Measurements from ENCODE around the gene STRADA.

The STRADA gene

GRCh38 chr17:63682441-63682840 lies 59.2 kb downstream of the STRADA start:
- DNase-seq = no peak

GRCh38 chr17:63681530-63681929 lies 60.1 kb downstream of the STRADA start:
- DNase-seq = no peak

DNA sequence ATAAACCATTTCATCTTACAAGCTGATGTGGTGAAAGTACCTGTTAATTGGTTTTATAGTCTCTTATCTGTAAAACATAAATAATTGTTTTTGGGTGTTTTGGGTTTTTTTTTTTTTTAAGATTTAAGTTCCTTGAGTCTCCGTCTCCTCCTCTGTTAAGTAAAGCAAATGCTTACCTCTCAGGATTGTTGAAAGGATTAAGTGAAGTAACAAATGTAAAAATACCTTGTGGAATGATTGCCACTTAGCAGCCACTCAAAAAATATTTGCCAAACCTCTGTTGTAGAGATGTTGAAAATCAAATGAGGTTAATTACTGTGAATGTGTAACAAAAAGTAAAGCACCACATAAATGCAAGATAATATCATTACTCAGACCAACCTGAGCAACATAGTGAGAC lies 60.9 kb downstream of the STRADA start:
- DNase-seq = no peak

- DNase-seq = no peak
Measured at GRCh38 chr17:63679214-63679613, 62.4 kb downstream of the STRADA start.

GRCh38 chr17:63676584-63676983 lies 65.0 kb downstream of the STRADA start:
- no peak for DNase-seq

DNA sequence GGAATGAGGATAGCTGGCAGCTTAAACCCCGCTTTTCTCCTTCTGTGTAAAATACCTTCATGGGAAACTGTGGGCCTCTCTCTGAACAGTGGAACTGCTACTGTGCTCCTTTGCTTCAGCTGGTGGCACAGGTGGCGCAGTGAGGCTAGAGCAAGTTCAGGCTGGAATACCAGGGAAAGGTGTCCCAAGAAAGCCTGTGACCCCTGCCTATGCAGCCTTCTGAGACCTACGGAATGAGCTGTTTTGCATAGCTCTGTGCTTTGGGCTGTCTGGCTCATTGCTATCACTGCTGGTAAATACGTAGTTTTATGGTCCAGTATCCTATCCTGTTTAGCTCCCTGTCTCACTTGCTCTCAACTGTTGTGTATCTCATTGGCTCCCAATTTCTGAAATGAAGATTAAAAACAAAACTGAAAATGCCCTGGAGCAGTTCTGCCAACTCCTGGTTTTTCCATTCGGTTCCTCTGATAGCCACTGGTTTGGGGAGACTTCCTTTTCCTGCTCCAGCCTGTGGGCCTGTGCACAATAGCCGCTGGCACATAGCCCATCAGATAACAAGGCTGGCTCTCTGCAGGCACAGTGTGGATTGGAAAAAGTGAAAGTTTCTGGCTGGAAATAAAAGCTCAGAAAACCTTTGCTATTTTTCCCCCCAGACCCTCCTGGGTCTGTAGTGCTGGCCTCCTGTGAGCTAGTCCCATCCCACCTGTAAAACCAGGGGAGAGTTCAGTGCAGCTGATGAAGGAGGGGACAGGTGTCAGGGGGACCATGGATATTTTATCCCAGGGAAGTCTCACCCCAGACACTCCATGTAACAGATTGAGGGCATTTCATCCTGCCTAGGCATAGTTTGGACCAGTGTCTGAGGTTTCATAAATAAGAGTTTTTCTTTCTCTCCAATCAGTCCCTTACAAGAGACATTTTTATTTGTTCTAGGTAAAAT lies 65.7 kb downstream of the STRADA start:
- DNase-seq = no peak

DNA sequence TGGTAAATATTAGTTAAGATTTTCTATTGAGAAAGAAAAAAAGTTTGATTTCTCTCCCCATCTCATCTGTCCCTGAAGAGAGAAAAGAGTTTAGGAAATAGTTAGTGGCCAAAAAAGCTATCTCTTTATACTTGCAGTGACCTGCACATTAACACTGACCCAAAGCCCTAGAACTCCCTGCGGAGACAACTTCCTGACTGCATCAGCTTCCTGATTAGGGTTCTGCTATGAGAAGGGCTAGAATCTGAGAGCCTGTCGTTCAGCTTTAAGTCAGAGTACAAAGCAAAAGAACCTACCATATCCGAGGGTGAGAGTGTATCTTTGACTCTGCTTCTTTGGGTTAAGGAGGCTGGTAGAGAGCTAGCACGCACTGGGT lies 66.4 kb downstream of the STRADA start:
- no peak for DNase-seq

GRCh38 chr17:63672856-63673255 lies 68.7 kb downstream of the STRADA start:
- no peak for DNase-seq

GRCh38 chr17:63665527-63666214 lies 75.9 kb downstream of the STRADA start:
- DNase-seq = no peak

DNA sequence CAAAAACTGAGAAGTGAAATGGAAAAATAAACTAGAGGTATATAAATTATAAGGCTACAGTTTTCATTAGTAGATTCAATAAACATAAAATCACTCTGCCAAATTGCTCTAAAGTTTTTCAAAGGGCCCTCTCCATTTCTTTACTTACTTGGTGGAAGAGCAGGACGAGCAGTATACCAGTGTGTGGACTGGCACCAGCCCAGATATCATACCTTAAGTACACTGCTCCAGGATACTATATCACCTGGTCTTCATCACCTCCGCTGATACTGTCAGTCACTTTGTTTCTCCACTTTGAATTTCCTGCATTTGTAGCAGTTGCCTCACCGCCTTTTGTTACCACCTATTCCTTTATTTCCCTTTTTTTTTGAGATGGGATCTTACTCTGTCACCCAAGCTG lies 81.7 kb downstream of the STRADA start:
- DNase-seq = no peak

GRCh38 chr17:63658366-63658765 lies 83.2 kb downstream of the STRADA start:
- no peak for DNase-seq

DNA sequence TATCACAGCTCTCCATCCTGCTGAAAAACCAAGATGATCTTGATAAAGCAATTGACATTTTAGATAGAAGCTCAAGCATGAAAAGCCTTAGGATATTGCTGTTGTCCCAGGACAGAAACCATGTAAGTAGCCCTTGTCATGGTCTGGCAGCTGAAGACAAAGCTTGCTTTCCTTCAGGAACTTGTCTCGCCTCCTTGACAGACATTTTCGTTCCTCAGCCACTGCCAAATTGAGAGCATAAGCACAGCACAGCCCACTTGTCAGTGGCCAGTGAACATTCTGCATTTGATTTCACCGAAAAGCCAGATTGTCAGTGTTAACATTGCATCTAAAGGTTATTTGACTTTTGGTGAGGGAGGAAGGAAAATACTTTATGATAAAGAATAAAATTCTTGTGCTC lies 83.8 kb downstream of the STRADA start:
- no peak for DNase-seq

DNA sequence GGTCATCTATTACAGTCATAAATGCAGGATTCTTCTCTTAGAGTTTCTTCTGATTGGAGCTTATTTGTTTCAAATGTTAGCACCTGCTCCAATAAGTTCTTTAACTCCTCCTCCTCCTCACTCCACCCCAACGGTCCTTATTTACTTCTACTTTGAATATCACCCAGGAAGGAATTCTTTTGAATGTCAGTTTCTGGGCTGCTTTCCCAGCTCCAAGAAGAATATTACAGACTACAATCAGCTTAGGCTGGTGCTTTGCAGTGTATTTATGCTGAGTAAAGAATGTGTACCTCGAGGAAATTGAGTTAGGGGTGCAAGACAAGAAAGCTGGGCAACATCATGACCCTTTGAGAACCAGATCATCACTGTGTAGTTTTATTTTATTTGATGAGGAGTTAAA lies 88.5 kb downstream of the STRADA start:
- no peak for DNase-seq

All from T-helper 9 cell (primary cell).